Prostate gland (tissue), 2 donors: ENCODE measurements around the gene SGCA. TPM values are rescaled to one million over a fixed set of nuclear protein-coding genes. Genes with fewer than 3 reads are reported as not detected.

ENCODE experiments used
- DNase-seq: peaks from one replicate; pipeline ENCODE4 v3.0.0-alpha.2; 2019; ENCODE audit warnings: low spot score
- H3K27ac ChIP-seq, 2 donors: fragments of 200-600 bp; sonication (generic); 2 replicates each; pipeline ENCODE4 v1.5.1; 2017 to 2019
- H3K27me3 ChIP-seq: fragments of 200-600 bp; sonication (generic); replicated peaks from 2 replicates; pipeline ENCODE4 v1.5.1; 2019; ENCODE audit not compliant: insufficient read depth
- H3K36me3 ChIP-seq, 2 donors: fragments of 200-600 bp; sonication (generic); 1 replicate in 1 of 2; 2 replicates in 1 of 2; pipeline versions ENCODE4 v1.5.1 to v1.8.1; 2017 to 2019
- H3K4me1 ChIP-seq: fragments of 200-600 bp; sonication (generic); replicated peaks from 2 replicates; pipeline ENCODE4 v1.5.1; 2019
- H3K4me3 ChIP-seq, 2 donors: fragments of 200-600 bp; sonication (generic); 2 replicates each; pipeline ENCODE4 v1.5.1; 2017 to 2019
- H3K9me3 ChIP-seq: fragments of 200-600 bp; sonication (generic); 2 replicates; pipeline ENCODE4 v1.5.1; 2017
- POLR2A ChIP-seq: fragments of 450-650 bp; IDR thresholded peaks from one replicate; pipeline ENCODE4 v1.6.1; 2016; ENCODE audit warnings: antibody characterized with exemption, mild to moderate bottlenecking
- POLR2AphosphoS5 ChIP-seq: sonication (generic); formaldehyde crosslinking; IDR thresholded peaks from one replicate; pipeline ENCODE4 v1.6.1; 2017; ENCODE audit warnings: antibody characterized with exemption
- WGBS: methylation state at CpG from one replicate; pipeline ENCODE4 v1.1.5; 2018; 5-methylcytosine and 5-hydroxymethylcytosine counted together
- intact Hi-C: fragments of 100-400 bp; cut with DNase I; formaldehyde crosslinking; loops from one replicate; pipeline ENCODE4 v1.14.2; 2022
- total RNA-seq, 2 donors: library from RNA; depleted of rRNA; stranded (reverse); fragments of >200 nt; gene quantifications; one replicate each; pipeline ENCODE4 v1.1.0, GENCODE V29; 2016
- TF ChIP-seq, protein P1 (sequence below), 4 experiments: fragments of 200-600 bp in 2 of 4; fragments of 450-650 bp in 2 of 4; sonication (generic) in 2 of 4; IDR thresholded peaks; 1 replicate in 3 of 4; 2 replicates in 1 of 4; pipeline ENCODE4 v1.5.1; 2016 to 2019; ENCODE audit warnings: antibody characterized with exemption in 4 of 4, mild to moderate bottlenecking in 2 of 4, moderate library complexity in 2 of 4

The SGCA gene
- total RNA-seq, 2 donors from 2014 or later, result 13.9 to 19.4 TPM

- Histone ChIP-seq H3K4me1 (peaks cover 5% of the 10 kb centered on the region), H3K9me3 (no peaks in the 10 kb centered on the region)
- WGBS, result 80% methylated on average over 20 of the region's 20 CpGs
Observed at GRCh38 chr17:50176559-50177357, 11.0 kb downstream of the SGCA start.

GRCh38 chr17:50177476-50177875 lies 11.7 kb downstream of the SGCA start:
- 67% methylated on average over 10 of the region's 10 CpGs for WGBS
- Histone ChIP-seq H3K27ac (peak overlapping the region; percentile 64 to 68), H3K4me3 (no peak overlapping the region), H3K4me1 (peaks cover 5% of the 10 kb centered on the region), H3K27me3 (no peaks in the 10 kb centered on the region), H3K36me3 (no peaks in the 10 kb centered on the region), H3K9me3 (no peaks in the 10 kb centered on the region)
- DNase-seq, result no peak
- intact Hi-C loops, result no loop called here
- TF ChIP-seq POLR2A (no peak), POLR2AphosphoS5 (no peak)
- TF ChIP-seq, protein P1, sequence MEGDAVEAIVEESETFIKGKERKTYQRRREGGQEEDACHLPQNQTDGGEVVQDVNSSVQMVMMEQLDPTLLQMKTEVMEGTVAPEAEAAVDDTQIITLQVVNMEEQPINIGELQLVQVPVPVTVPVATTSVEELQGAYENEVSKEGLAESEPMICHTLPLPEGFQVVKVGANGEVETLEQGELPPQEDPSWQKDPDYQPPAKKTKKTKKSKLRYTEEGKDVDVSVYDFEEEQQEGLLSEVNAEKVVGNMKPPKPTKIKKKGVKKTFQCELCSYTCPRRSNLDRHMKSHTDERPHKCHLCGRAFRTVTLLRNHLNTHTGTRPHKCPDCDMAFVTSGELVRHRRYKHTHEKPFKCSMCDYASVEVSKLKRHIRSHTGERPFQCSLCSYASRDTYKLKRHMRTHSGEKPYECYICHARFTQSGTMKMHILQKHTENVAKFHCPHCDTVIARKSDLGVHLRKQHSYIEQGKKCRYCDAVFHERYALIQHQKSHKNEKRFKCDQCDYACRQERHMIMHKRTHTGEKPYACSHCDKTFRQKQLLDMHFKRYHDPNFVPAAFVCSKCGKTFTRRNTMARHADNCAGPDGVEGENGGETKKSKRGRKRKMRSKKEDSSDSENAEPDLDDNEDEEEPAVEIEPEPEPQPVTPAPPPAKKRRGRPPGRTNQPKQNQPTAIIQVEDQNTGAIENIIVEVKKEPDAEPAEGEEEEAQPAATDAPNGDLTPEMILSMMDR (IDR thresholded peaks at IDR 0.05), result no peak

More at GRCh38 chr17:50176559-50177357, 11.0 kb downstream of the SGCA start:
- intact Hi-C loops, result no loop called here
- Histone ChIP-seq H3K36me3 (no peaks in the 10 kb centered on the region), H3K4me3 (no peak overlapping the region), H3K27ac (peak overlapping the region; percentile 64 to 68), H3K27me3 (no peaks in the 10 kb centered on the region)
- TF ChIP-seq POLR2A (no peak), POLR2AphosphoS5 (no peak)
- TF ChIP-seq, protein P1 (IDR thresholded peaks at IDR 0.05), result no peak
- DNase-seq, result no peak

DNA sequence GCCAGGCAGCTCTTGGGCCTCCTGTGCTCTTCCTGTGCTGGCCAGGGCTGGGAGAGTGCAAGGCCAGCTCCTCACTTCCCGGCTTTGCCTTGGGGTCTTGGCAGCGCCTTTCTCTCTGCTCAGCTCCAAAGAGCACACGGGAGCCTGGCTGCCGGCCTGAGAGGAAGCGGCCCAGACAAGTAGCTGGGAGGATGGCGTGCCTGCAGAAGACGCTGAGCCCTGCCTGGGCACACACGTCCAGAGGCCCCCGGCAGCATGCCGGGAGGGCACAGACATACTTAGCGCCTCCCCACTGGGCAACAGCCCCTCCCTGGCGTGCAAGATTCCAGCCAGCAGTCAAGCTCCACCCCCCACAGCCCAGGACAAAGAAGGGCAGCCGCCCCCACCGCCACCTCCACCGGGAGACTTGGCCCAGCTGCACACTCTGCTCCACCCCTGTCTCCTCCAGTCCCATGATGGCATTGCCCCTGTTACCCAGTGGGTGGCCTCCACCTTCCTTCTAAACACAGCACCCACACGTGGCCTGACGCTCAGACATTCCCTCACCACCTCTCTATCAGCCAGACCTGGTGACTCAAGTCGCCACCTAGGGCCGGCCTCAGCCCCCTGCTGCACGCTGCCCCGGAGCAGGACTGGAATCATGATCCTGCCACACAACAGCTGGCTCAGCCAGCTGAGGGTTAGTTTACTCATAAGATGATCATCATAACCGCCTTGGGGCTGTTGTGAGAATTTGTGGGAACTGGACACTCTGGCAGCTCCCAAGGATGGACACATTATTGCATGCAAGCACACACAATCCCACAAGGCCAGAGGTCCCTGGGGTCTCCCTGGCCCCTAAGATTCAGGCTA lies 12.4 kb downstream of the SGCA start:
- WGBS, result 4% methylated on average over 18 of the region's 22 CpGs
- peak overlapping the region; percentile 64 to 68 for H3K27ac ChIP-seq
- peaks cover 5% of the 10 kb centered on the region for H3K4me1 ChIP-seq
- TF ChIP-seq POLR2A (peak; percentile 49), POLR2AphosphoS5 (peak; percentile 80)
- TF ChIP-seq, protein P1 (IDR thresholded peaks at IDR 0.05), result peak in 3 of 4 experiments; percentile 44 to 74 (median 56)
- no peaks in the 10 kb centered on the region for H3K9me3 ChIP-seq
- intact Hi-C loops, result no loop called here
- DNase-seq, result peak; percentile 84
- H3K4me3 ChIP-seq, result no peak overlapping the region
- no peaks in the 10 kb centered on the region for H3K36me3 ChIP-seq
- H3K27me3 ChIP-seq, result no peaks in the 10 kb centered on the region

DNA sequence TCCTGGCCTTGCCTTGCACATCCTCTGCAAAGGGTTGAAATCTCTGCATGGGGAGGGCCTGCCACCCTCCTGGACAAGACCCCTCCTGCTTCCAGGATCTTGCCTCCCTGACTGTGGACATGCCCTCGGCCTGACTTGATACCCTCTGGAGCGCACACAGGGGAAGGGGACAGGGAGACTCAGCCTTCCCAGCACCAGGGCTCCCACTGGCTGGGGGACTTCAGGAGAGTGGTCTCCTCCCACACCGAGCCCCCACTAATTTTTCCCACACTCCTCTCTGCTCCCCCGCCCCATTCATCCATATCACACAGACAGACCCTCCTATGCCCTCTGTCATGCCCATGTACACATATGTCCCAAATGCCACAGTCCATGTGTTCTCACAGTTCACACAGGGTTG lies 14.3 kb downstream of the SGCA start:
- peaks cover 5% of the 10 kb centered on the region for H3K4me1 ChIP-seq
- WGBS, result 95% methylated on average over 4 of the region's 4 CpGs
- no peak overlapping the region for H3K27ac ChIP-seq
- intact Hi-C loops, result no loop called here
- H3K27me3 ChIP-seq, result no peaks in the 10 kb centered on the region
- H3K4me3 ChIP-seq, result no peak overlapping the region
- H3K36me3 ChIP-seq, result no peaks in the 10 kb centered on the region
- TF ChIP-seq, protein P1 (IDR thresholded peaks at IDR 0.05), result no peak
- no peak for TF ChIP-seq POLR2AphosphoS5
- TF ChIP-seq POLR2A, result no peak
- DNase-seq, result no peak
- no peaks in the 10 kb centered on the region for H3K9me3 ChIP-seq
